ENCODE measurements around the gene AFF4.

The AFF4 gene

GRCh38 chr5:132901730-132902129 lies 61.7 kb downstream of the AFF4 start:
- 0 out of 3 replicates have a peak, but pooled peaks have one; percentile 26 for ATAC-seq
- TF ChIP-seq ARNTL (CRISPR knock-in tag; IDR thresholded peaks at IDR 0.05; ENCODE audit: borderline replicate concordance, low read depth), result no peak
- no peak for TF ChIP-seq SNAI2 (CRISPR knock-in tag; IDR thresholded peaks at IDR 0.05)
- no peak for TF ChIP-seq RARB (CRISPR knock-in tag; IDR thresholded peaks at IDR 0.05)
- TF ChIP-seq ZNF70 (CRISPR knock-in tag; IDR thresholded peaks at IDR 0.05), result no peak
- TF ChIP-seq, protein P1, sequence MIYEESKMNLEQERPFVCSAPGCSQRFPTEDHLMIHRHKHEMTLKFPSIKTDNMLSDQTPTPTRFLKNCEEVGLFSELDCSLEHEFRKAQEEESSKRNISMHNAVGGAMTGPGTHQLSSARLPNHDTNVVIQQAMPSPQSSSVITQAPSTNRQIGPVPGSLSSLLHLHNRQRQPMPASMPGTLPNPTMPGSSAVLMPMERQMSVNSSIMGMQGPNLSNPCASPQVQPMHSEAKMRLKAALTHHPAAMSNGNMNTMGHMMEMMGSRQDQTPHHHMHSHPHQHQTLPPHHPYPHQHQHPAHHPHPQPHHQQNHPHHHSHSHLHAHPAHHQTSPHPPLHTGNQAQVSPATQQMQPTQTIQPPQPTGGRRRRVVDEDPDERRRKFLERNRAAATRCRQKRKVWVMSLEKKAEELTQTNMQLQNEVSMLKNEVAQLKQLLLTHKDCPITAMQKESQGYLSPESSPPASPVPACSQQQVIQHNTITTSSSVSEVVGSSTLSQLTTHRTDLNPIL (CRISPR knock-in tag; IDR thresholded peaks at IDR 0.05; ENCODE audit: low read depth), result no peak
- TF ChIP-seq CSDC2 (CRISPR knock-in tag; IDR thresholded peaks at IDR 0.05), result no peak
- no peak for TF ChIP-seq ZFP3 (CRISPR knock-in tag; IDR thresholded peaks at IDR 0.05)
- TF ChIP-seq ZFP30 (CRISPR knock-in tag; IDR thresholded peaks at IDR 0.05), result no peak
- no peak for TF ChIP-seq TCF4 (CRISPR knock-in tag; IDR thresholded peaks at IDR 0.05; ENCODE audit: borderline replicate concordance)
- no peak for TF ChIP-seq GLIS3 (CRISPR knock-in tag; IDR thresholded peaks at IDR 0.05)

DNA sequence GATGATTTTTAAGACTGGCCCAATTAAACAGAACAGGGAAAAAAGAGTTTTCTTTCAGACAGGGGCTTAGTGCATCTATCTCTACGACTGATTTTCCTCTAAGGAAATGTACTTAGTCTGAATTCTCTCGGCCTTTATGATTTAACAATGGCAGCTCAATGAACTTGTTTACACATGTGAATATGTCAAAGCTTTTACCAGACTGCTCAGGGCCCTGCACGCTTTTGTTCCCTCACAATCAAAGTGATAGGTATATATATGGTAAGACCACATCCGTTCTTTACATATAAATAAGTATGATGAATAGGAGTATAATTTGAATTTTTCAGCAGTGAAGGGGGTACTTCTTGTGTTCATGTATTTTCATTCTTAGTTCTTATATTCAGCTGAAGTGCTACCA lies 62.4 kb downstream of the AFF4 start:
- no peak for ATAC-seq

GRCh38 chr5:132898094-132898493 lies 65.3 kb downstream of the AFF4 start:
- TF ChIP-seq ZFP30 (CRISPR knock-in tag; IDR thresholded peaks at IDR 0.05) (no peak), TCF4 (CRISPR knock-in tag; IDR thresholded peaks at IDR 0.05; ENCODE audit: borderline replicate concordance) (no peak), ZC3H10 (CRISPR knock-in tag; IDR thresholded peaks at IDR 0.05) (no peak), CSRNP3 (CRISPR knock-in tag; IDR thresholded peaks at IDR 0.05) (no peak), ZNF565 (CRISPR knock-in tag; conservative IDR thresholded peaks at IDR 0.05; ENCODE audit: low read depth) (no peak), ZNF8 (CRISPR knock-in tag; IDR thresholded peaks at IDR 0.05) (no peak), ZFP3 (CRISPR knock-in tag; IDR thresholded peaks at IDR 0.05) (no peak), CSDC2 (CRISPR knock-in tag; IDR thresholded peaks at IDR 0.05) (no peak)
- TF ChIP-seq, protein P2, sequence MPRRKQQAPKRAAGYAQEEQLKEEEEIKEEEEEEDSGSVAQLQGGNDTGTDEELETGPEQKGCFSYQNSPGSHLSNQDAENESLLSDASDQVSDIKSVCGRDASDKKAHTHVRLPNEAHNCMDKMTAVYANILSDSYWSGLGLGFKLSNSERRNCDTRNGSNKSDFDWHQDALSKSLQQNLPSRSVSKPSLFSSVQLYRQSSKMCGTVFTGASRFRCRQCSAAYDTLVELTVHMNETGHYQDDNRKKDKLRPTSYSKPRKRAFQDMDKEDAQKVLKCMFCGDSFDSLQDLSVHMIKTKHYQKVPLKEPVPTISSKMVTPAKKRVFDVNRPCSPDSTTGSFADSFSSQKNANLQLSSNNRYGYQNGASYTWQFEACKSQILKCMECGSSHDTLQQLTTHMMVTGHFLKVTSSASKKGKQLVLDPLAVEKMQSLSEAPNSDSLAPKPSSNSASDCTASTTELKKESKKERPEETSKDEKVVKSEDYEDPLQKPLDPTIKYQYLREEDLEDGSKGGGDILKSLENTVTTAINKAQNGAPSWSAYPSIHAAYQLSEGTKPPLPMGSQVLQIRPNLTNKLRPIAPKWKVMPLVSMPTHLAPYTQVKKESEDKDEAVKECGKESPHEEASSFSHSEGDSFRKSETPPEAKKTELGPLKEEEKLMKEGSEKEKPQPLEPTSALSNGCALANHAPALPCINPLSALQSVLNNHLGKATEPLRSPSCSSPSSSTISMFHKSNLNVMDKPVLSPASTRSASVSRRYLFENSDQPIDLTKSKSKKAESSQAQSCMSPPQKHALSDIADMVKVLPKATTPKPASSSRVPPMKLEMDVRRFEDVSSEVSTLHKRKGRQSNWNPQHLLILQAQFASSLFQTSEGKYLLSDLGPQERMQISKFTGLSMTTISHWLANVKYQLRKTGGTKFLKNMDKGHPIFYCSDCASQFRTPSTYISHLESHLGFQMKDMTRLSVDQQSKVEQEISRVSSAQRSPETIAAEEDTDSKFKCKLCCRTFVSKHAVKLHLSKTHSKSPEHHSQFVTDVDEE (CRISPR knock-in tag; IDR thresholded peaks at IDR 0.05), result no peak
- TF ChIP-seq, protein P3, sequence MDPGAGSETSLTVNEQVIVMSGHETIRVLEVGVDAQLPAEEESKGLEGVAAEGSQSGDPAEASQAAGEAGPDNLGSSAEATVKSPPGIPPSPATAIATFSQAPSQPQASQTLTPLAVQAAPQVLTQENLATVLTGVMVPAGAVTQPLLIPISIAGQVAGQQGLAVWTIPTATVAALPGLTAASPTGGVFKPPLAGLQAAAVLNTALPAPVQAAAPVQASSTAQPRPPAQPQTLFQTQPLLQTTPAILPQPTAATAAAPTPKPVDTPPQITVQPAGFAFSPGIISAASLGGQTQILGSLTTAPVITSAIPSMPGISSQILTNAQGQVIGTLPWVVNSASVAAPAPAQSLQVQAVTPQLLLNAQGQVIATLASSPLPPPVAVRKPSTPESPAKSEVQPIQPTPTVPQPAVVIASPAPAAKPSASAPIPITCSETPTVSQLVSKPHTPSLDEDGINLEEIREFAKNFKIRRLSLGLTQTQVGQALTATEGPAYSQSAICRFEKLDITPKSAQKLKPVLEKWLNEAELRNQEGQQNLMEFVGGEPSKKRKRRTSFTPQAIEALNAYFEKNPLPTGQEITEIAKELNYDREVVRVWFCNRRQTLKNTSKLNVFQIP (CRISPR knock-in tag; IDR thresholded peaks at IDR 0.05; ENCODE audit: borderline replicate concordance, low read depth), result no peak
- no peak for ATAC-seq

More for the DNA sequence above, 62.4 kb downstream of the AFF4 start:
- TF ChIP-seq, protein P2 (CRISPR knock-in tag; IDR thresholded peaks at IDR 0.05), result no peak
- TF ChIP-seq SNAI2 (CRISPR knock-in tag; IDR thresholded peaks at IDR 0.05), result no peak
- no peak for TF ChIP-seq BACH2 (CRISPR knock-in tag; IDR thresholded peaks at IDR 0.05; ENCODE audit: borderline replicate concordance)
- no peak for TF ChIP-seq ISL1 (CRISPR knock-in tag; IDR thresholded peaks at IDR 0.05)
- TF ChIP-seq GLIS3 (CRISPR knock-in tag; IDR thresholded peaks at IDR 0.05), result no peak
- no peak for TF ChIP-seq ZNF565 (CRISPR knock-in tag; conservative IDR thresholded peaks at IDR 0.05; ENCODE audit: low read depth)
- TF ChIP-seq TCF4 (CRISPR knock-in tag; IDR thresholded peaks at IDR 0.05; ENCODE audit: borderline replicate concordance), result no peak
- no peak for TF ChIP-seq ZC3H10 (CRISPR knock-in tag; IDR thresholded peaks at IDR 0.05)
- TF ChIP-seq TOX (CRISPR knock-in tag; IDR thresholded peaks at IDR 0.05; ENCODE audit: borderline replicate concordance), result no peak
- TF ChIP-seq OSR1 (CRISPR knock-in tag; IDR thresholded peaks at IDR 0.05), result no peak
- TF ChIP-seq, protein P1 (CRISPR knock-in tag; IDR thresholded peaks at IDR 0.05; ENCODE audit: low read depth), result no peak
- TF ChIP-seq CSDC2 (CRISPR knock-in tag; IDR thresholded peaks at IDR 0.05), result no peak
- no peak for TF ChIP-seq ESRRG (CRISPR knock-in tag; IDR thresholded peaks at IDR 0.05)
- TF ChIP-seq ZNF8 (CRISPR knock-in tag; IDR thresholded peaks at IDR 0.05), result no peak
- TF ChIP-seq CSRNP3 (CRISPR knock-in tag; IDR thresholded peaks at IDR 0.05), result no peak
- TF ChIP-seq RARB (CRISPR knock-in tag; IDR thresholded peaks at IDR 0.05), result no peak
